Putamen (tissue), 1 donor: ENCODE measurements around the gene TKT.

ENCODE experiments used
- DNase-seq: peaks from one replicate; pipeline ENCODE4 v3.0.0-alpha.2; 2016; ENCODE audit warnings: low spot score

The TKT gene

DNA sequence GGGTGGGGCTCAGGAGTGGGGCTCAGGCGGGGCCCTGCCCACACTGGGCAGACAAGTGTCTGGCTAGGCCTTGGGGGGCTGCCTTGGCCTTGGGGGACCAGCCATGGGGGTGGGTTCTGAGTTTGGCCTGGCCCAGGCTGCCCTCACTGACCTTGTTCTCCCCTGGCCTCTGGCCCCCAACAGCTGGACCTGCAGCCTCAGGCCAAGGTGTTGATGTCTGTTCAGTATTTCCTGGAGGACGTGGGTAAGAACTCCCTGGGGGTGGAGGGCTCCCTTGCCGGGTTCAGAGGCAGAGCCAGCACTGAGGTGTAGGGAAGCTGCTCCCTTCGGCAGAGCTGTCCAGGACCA is 74.8 kb downstream of the TKT start:
- DNase-seq = no peak

DNA sequence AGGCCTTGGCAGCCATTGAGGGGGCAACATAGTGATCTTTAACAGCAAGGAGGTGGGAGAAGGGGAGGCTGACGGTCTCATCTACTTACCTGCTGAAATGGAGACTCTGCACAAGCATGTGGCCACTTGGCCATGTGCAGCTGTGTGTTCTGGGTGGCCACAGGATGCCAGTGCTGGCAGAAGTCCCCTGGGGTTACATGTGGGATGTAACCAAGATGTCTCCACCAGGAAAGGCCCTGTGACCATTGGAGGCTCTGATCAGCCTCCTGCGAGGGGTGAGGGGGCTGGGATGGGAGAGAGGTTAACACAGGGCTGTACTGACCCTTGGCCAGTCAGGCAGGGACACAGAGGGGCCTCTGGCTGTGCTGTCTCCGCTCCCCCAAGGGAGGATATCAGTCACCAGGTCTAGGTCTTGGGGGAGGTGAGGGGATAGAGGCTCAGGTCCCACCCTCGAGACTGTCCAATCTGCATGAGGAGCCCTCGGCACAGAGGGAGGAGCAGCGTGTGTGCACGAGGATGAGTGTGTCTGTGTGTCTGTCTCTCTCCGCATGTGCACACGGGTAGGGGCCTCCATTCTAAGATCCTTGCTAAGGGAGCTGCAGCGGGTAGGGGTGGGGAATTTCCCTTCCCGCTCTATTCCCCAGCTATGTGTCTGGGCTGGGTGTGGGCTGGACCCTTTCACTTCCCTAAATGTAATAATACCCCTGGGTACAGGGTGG is 75.4 kb downstream of the TKT start:
- no peak for DNase-seq

DNA sequence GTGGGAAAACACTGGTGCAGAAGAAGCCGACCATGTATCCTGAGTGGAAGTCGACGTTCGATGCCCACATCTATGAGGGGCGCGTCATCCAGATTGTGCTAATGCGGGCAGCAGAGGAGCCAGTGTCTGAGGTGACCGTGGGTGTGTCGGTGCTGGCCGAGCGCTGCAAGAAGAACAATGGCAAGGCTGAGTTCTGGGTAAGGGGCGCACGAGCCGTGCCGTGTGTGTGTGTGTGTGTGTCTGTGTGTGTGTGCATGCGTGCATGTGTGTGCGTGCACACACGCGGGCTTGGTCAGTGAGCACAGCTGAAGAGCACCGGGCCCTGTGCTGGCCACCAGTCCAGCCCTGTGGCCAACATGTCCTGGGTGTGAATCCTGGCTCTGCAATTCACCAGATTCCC is 76.2 kb downstream of the TKT start:
- no peak for DNase-seq

DNA sequence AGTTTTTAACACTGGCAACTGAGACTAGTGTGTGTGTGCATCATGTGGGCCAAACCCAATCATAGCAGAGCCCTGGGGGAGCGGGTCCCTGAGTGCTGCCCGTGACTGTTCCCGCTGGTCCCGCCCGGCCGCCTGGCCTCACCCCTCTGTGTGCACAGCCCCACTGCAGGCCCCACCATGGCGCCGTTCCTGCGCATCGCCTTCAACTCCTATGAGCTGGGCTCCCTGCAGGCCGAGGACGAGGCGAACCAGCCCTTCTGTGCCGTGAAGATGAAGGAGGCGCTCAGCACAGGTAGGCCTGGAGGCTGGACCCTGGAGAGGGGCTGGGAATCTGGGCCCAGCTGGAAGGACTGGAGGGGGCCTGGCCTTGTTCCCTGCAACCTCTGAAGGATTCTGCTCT is 77.6 kb downstream of the TKT start:
- no peak for DNase-seq

DNA sequence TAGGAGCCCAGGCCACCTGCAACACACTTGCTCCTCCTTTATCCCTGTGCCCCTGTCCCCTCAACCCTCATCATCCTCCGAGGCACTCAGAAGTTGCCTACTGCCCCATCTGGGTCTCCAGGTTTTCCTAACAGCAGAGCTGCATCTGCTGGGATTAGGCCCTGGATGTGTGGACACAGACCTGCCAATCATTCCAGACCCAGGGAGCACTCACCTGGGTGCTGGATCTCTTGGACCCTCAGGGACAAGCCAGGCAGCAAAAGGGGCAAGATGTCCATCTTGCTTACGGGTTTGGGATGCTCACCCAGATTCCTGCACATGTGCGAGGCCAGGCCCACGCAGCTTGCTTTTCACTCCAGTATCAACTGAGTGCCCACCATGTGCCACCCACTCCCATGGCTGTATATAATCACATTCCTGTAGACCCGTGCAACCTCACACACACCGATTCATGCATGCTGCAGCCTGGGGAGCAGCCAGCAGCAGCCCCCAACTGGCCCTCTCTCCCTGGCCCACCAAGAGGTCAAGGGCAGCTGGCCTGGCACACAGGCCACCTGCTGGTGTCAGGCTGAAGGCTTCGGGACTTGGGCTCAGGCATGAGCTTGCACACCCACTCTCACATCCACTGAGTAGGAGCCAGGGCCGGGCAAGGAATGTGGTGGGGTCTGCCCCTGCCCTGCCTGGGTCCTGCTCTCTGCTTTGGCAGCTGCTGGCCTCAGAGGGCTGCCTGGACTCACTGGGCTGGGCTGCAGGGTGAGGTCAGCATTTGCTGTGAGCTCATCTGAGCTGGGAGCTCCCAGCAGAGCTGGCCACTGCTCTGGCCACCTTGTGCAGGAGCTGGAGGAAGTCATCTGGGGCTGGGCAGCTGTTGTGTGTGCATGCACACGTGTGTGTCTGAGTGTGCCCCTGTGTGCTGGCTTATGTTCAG is 79.9 kb downstream of the TKT start:
- DNase-seq = no peak
